ELF-1 (cell line): ENCODE results near the gene ATP6V0A1.

Source experiments
- DNase-seq: peaks from one replicate; pipeline ENCODE4 v3.0.0-alpha.2; 2016; ENCODE audit warnings: low read depth, low spot score

The ATP6V0A1 gene

DNA sequence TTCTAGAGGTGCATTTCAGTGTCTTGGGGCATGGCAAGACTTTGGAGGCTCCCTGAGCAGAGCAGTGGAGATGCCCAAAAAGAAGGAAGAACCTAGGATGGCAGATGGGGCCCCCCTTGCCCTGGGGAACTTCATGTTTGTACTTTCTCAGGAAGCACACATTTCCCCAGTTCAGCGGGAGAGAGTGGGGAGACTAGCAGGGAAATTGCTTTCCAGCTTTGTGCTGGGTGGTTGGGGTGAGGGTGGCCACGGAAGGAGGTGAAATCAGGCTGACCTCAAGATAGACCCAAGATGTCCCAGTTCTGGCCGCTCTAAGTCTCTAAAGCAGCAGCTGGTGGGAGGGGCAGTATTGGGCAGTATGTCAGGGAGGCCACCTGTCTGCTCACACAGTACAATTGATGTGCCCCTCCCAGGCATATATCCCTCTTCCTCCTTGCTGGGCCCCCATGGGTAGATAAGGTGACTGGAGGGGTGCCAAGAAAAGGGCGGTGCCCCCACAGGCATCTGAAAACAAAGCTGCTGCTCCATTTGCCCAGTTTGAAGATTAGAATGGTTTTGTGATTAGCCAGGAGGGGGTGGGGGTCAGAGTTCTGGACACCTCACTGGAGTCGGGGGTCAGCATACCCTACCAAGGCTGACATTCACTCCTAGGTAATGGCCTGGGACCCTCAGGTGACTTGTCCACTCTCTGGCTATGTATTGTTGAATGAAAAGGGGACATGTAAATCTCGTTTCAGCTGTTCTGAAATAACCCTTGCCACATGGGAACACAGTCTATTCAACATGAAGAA, 60.3 kb downstream of the ATP6V0A1 start:
- DNase-seq, result no peak

DNA sequence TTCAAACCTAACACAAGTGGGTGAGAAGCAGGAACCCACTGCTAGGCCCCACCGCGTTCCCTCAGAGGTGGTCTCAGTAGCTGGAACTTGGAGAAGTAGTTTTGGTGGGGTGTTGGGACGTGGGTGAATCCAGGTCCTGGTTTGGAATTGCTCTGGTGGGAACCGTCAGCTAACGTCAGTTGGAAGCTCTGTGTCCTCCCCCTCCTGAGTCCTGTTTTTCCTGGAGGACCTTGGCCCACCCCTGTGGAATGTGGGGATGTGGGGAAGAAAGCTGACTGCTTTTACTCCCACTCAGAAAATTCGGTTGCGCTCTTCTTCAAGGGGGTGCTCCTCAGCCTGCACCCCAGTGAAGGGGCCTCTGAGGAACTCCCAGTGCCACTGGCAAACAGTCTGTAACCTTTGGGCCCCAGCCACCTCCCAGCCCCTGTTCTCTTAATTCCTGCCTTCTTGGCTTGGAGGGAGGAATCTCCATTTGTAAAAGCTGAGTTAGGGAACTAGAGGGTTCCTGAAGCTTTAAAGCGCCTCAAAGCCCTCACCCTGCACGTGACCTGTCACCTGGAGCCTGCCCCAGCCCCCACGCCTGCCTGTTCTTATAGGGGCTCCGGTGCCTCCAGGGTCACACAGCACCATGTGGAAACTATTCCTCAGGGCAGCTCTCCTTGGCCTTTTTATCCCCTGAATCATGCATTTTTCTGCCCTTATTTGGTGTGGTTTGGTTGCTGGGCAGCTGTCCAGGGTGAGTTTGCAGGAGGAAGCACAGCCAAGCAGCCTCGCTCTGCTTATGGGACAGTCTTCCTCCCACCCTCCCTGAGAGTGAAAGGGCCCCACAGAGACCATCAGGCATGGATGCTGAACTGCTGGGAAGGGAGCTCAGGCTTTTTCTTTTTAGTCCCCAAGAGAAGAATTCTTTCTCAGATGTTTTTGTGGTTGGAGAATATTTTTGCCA, 61.1 kb downstream of the ATP6V0A1 start:
- DNase-seq, result peak; percentile 94

DNA sequence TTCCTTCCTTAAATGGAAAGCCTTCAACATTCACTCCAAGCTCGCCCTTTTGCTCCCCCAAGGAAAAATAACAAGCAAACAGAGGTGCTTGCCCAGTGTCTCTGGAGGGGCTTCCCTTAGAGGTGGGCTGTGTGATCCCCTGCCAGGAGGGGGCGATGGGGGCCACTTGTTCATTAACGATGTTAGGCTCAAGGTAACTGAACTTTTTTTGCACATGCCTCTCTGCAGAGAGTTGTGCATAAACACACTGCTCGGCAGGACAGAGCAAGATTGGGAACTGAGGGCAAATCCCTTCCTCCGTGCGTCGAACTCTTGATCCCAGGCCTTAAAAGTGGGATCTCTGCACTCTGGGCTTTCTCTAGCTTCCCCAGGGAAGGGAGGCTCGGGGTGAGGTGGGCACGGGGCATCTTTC, 61.9 kb downstream of the ATP6V0A1 start:
- no peak for DNase-seq

DNA sequence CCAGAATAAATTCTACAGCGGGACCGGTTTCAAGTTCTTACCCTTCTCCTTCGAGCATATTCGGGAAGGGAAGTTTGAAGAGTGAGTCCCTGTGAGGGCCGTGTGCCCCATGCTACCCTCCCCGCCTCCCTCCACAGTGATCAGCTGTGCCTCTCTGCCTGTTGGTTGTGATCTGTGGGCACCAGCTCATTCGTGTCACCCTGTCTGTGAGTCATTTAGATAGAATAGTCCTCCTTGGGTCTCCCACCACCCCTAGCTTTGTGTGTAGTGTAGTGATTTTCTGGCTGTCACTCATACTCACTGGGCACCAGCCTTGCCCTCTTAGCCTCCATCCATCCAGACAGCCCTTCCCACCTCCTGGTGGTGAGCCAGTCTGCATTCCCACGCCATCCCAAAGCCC, 62.4 kb downstream of the ATP6V0A1 start:
- no peak for DNase-seq

GRCh38 chr17:42521666-42522262, 63.1 kb downstream of the ATP6V0A1 start:
- DNase-seq, result no peak

- no peak for DNase-seq
These were observed 63.6 kb downstream of the ATP6V0A1 start for GRCh38 chr17:42522263-42522790.

- no peak for DNase-seq
These were observed 64.2 kb downstream of the ATP6V0A1 start for GRCh38 chr17:42522798-42523278.

- DNase-seq, result no peak
These were observed 66.5 kb downstream of the ATP6V0A1 start for GRCh38 chr17:42525221-42525620.

DNA sequence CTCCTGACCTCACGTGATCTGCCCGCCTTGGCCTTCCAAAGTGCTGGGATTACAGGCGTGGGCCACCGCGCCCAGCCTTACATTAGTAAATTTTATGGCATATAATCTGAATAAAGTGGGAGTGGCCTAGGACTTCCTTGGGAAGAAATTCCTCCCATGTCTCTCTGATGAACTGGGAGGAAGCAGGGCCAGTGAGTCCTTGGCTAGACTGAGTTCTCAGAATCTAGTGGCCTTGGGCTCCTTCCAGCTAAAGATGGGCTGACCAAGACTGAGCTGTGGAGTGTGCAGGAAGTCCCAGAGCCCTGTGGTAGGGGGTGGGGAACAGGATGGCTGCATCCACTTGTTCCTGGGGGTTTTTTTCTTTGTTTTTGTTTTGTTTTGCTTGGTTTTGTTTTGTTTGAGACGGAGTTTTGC, 67.4 kb downstream of the ATP6V0A1 start:
- DNase-seq, result no peak

GRCh38 chr17:42527932-42528331, 69.3 kb downstream of the ATP6V0A1 start:
- DNase-seq, result no peak

- no peak for DNase-seq
These were observed 70.4 kb downstream of the ATP6V0A1 start for GRCh38 chr17:42529061-42529460.

GRCh38 chr17:42530952-42531454, 72.3 kb downstream of the ATP6V0A1 start:
- DNase-seq, result no peak

- DNase-seq, result peak; percentile 90
These were observed 73.0 kb downstream of the ATP6V0A1 start for GRCh38 chr17:42531455-42532354.

DNA sequence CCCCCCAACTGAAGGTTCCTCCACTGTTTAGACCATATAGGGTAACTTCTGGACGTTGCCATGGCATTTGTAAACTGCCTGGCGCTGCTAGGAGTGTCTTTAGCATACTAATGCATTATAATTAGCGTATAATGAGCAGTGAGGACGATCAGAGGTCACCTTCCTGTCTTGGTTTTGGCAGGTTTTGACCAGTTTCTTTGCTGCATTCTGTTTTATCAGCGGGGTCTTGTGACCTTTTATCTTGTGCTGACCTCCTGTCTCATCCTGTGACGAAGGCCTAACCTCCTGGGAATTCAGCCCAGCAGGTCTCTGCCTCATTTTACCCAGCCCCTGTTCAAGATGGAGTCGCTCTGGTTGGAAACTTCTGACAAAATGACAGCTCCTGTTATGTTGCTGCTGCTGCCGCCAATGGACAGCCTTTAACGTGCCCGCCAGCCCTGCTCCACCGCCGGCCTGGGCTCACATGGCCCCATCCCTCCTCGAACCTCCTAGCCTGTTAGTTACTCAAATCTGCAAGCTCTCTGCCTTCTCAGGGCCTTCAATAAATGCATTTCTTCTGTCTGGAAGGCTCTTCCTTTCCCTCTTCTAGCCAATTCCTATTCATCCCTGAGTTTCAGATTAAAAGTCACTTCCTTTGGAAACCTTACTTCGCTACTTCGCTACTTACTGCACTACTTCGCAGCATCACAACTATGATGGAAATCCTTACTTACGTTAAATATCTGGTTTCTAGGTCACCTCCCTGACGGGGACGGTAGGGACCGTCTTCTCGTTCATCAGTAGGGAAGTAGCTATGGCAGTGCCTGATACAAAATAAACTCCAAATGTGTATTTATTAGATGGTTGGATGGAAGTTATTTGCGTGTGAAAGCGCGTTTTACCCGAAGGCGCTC, 76.7 kb downstream of the ATP6V0A1 start:
- no peak for DNase-seq

DNA sequence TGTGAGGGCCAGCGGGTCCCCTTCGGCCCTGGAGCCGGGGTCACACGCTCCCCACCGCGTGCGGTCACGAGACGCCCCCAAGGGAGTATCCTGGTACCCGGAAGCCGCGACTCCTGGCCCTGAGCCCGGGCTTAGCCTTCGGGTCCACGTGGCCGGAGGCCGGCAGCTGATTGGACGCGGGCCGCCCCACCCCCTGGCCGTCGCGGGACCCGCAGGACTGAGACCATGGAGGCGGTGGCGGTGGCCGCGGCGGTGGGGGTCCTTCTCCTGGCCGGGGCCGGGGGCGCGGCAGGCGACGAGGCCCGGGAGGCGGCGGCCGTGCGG, 77.3 kb downstream of the ATP6V0A1 start, which contains the start of gene NAGLU:
Gene NAGLU, plus strand, starts transcription at position 194 of the 324 bp plus-strand sequence. Its CDS starts 32 bp downstream, at position 226.
- peak; percentile 85 for DNase-seq

DNA sequence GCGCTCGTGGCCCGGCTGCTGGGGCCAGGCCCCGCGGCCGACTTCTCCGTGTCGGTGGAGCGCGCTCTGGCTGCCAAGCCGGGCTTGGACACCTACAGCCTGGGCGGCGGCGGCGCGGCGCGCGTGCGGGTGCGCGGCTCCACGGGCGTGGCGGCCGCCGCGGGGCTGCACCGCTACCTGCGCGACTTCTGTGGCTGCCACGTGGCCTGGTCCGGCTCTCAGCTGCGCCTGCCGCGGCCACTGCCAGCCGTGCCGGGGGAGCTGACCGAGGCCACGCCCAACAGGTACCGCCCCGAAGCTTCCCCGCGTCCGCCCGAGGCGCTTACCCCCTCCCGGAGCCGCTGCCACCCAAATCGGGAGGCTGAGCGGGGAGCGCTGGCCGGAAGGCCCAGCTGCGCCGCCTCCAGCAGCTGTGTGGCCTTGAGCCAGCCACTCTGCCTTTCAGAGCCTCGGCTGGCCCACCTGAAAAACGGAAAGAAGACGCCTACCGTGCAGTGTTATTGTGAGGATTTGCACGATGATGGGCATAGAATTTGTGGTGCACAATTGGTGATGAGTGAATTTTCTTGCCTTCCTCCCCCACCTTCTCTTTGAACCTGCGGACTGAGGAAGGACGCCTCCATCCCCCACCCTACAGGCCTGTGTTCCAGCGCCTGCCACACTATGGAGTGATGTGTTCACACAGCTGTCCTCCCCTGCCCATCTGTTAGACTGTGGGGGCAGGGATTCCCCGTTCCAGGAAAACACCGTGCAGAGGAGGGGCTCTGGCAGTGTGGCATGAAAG, 77.9 kb downstream of the ATP6V0A1 start:
- DNase-seq, result peak; percentile 85

GRCh38 chr17:42537156-42537805, 78.6 kb downstream of the ATP6V0A1 start:
- DNase-seq, result no peak

DNA sequence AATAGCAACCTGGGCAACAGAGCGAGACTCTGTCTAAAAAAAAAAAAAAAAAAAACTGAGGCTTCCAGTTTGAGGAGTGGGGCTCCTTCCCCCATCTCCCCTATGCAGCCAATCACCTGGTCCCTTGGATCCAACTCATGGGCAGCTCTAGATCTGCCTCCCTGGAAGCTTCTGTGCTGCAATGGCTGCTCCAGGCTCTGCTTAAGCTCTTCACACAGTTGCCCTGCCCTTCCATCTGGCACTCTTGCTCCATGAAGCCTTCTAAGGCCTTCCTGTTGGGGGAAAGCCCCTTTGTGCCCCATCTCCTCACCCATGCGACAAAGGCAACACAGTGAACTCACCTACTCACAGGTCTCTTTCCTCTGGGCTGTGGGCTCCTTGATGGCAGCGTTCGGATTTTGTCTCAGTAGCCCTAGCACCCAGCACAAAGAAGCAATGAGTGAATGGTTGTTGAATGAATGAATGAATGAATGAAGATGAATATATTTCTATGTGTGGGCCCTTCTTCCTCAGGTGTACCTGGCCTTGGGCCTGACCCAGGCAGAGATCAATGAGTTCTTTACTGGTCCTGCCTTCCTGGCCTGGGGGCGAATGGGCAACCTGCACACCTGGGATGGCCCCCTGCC, 79.3 kb downstream of the ATP6V0A1 start:
- DNase-seq, result no peak
